ENCODE measurements around the gene ELP4.

The ELP4 gene

DNA sequence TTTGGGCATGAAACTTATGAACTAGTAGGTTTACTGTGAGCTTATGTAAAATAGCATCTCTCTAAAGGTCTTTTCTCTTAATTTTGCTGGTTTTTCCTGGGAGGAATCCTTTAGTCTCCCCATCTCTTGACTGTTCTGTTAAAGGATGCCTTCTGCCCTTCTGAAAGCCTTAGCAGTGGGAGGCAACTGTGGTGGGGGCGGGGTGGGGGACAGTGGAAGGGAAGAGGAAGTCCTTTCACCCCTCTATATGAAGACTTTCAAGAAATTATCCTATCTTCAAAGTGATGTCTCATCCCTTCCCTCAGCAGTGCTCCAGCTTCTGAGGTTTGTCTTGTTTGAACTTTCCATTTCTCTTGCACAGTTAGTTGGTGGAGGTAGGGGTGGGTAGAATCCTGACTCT lies 73.1 kb downstream of the ELP4 start:
- no peak for DNase-seq
- Histone ChIP-seq H3K27me3 (replicated peaks; ENCODE audit: control insufficient read depth, insufficient read depth, low read length, poor library complexity, severe bottlenecking) (no peaks in the 10 kb centered on the region), H3K4me3 (ENCODE audit: insufficient read depth, low read depth, low read length, poor library complexity, severe bottlenecking) (no peak overlapping the region), H3K36me3 (ENCODE audit: control insufficient read depth, insufficient read depth, low read length) (no peaks in the 10 kb centered on the region), H3K9me3 (ENCODE audit: control insufficient read depth, low read length) (no peaks in the 10 kb centered on the region), H3K27ac (ENCODE audit: insufficient read depth, low read length, poor library complexity, severe bottlenecking) (no peak overlapping the region), H3K4me1 (ENCODE audit: control insufficient read depth, insufficient read depth, low read length, poor library complexity, severe bottlenecking) (no peaks in the 10 kb centered on the region)

- Histone ChIP-seq H3K9me3 (ENCODE audit: control insufficient read depth, low read length) (no peaks in the 10 kb centered on the region), H3K4me3 (ENCODE audit: insufficient read depth, low read depth, low read length, poor library complexity, severe bottlenecking) (no peak overlapping the region), H3K27me3 (replicated peaks; ENCODE audit: control insufficient read depth, insufficient read depth, low read length, poor library complexity, severe bottlenecking) (no peaks in the 10 kb centered on the region), H3K27ac (ENCODE audit: insufficient read depth, low read length, poor library complexity, severe bottlenecking) (no peak overlapping the region), H3K4me1 (ENCODE audit: control insufficient read depth, insufficient read depth, low read length, poor library complexity, severe bottlenecking) (no peaks in the 10 kb centered on the region), H3K36me3 (ENCODE audit: control insufficient read depth, insufficient read depth, low read length) (no peaks in the 10 kb centered on the region)
- DNase-seq: no peak
These were observed 88.9 kb downstream of the ELP4 start for GRCh38 chr11:31598454-31598853.

- H3K27ac ChIP-seq (ENCODE audit: insufficient read depth, low read length, poor library complexity, severe bottlenecking): no peak overlapping the region
- H3K9me3 ChIP-seq (ENCODE audit: control insufficient read depth, low read length): no peaks in the 10 kb centered on the region
- H3K27me3 ChIP-seq (replicated peaks; ENCODE audit: control insufficient read depth, insufficient read depth, low read length, poor library complexity, severe bottlenecking): no peaks in the 10 kb centered on the region
- H3K4me1 ChIP-seq (ENCODE audit: control insufficient read depth, insufficient read depth, low read length, poor library complexity, severe bottlenecking): no peaks in the 10 kb centered on the region
- no peaks in the 10 kb centered on the region for H3K36me3 ChIP-seq (ENCODE audit: control insufficient read depth, insufficient read depth, low read length)
- no peak overlapping the region for H3K4me3 ChIP-seq (ENCODE audit: insufficient read depth, low read depth, low read length, poor library complexity, severe bottlenecking)
- no peak for DNase-seq
These were observed 92.2 kb downstream of the ELP4 start for GRCh38 chr11:31601635-31602282.

DNA sequence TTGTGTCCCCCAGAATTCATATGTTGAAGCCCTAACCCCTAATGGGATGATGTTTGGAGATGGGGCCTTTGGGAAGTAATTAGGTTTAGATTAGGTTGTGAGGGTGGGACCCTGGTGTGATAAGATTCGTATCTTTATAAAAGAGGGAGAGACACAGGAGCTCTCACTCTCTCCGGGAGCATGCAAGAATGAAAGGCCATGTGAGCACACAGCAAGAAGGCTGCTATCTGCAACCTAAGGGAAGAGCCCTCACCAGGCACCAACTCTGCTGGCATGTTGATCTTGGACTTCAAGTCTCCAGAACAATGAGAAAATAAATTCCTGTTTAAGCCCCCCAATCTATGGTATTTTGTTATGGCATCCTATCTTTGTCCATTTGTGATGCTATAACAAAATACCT lies 97.3 kb downstream of the ELP4 start:
- Histone ChIP-seq H3K27me3 (replicated peaks; ENCODE audit: control insufficient read depth, insufficient read depth, low read length, poor library complexity, severe bottlenecking) (no peaks in the 10 kb centered on the region), H3K4me1 (ENCODE audit: control insufficient read depth, insufficient read depth, low read length, poor library complexity, severe bottlenecking) (no peaks in the 10 kb centered on the region), H3K4me3 (ENCODE audit: insufficient read depth, low read depth, low read length, poor library complexity, severe bottlenecking) (no peak overlapping the region), H3K27ac (ENCODE audit: insufficient read depth, low read length, poor library complexity, severe bottlenecking) (no peak overlapping the region), H3K36me3 (ENCODE audit: control insufficient read depth, insufficient read depth, low read length) (no peaks in the 10 kb centered on the region), H3K9me3 (ENCODE audit: control insufficient read depth, low read length) (no peaks in the 10 kb centered on the region)
- no peak for DNase-seq

- H3K36me3 ChIP-seq (ENCODE audit: control insufficient read depth, insufficient read depth, low read length): no peaks in the 10 kb centered on the region
- H3K27ac ChIP-seq (ENCODE audit: insufficient read depth, low read length, poor library complexity, severe bottlenecking): no peak overlapping the region
- DNase-seq: no peak
- no peaks in the 10 kb centered on the region for H3K4me1 ChIP-seq (ENCODE audit: control insufficient read depth, insufficient read depth, low read length, poor library complexity, severe bottlenecking)
- H3K27me3 ChIP-seq (replicated peaks; ENCODE audit: control insufficient read depth, insufficient read depth, low read length, poor library complexity, severe bottlenecking): no peaks in the 10 kb centered on the region
- no peaks in the 10 kb centered on the region for H3K9me3 ChIP-seq (ENCODE audit: control insufficient read depth, low read length)
- no peak overlapping the region for H3K4me3 ChIP-seq (ENCODE audit: insufficient read depth, low read depth, low read length, poor library complexity, severe bottlenecking)
These were observed 98.3 kb downstream of the ELP4 start for GRCh38 chr11:31607914-31608313.

DNA sequence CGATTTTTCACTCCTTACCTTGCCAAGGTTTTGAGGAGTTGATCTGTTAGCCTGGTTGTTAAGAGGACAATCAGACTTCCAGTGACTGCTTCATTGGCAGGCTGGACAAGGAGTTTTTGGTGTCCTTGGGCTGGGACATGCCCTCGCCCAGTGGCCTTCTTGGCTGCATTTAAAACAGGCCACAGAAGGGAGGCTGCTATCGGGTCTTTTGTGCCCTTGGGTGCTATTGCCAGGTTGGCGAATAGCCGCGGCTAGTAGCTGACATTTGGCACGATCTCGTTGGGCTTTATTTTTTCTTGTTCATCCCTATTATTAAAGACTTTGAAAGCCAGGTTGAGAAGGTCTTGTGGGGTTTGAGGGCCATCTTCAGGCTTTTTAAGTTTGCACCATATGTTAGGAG lies 99.4 kb downstream of the ELP4 start:
- no peak overlapping the region for H3K27ac ChIP-seq (ENCODE audit: insufficient read depth, low read length, poor library complexity, severe bottlenecking)
- no peak overlapping the region for H3K4me3 ChIP-seq (ENCODE audit: insufficient read depth, low read depth, low read length, poor library complexity, severe bottlenecking)
- H3K36me3 ChIP-seq (ENCODE audit: control insufficient read depth, insufficient read depth, low read length): no peaks in the 10 kb centered on the region
- no peaks in the 10 kb centered on the region for H3K9me3 ChIP-seq (ENCODE audit: control insufficient read depth, low read length)
- no peak for DNase-seq
- H3K4me1 ChIP-seq (ENCODE audit: control insufficient read depth, insufficient read depth, low read length, poor library complexity, severe bottlenecking): no peaks in the 10 kb centered on the region
- H3K27me3 ChIP-seq (replicated peaks; ENCODE audit: control insufficient read depth, insufficient read depth, low read length, poor library complexity, severe bottlenecking): no peaks in the 10 kb centered on the region

DNA sequence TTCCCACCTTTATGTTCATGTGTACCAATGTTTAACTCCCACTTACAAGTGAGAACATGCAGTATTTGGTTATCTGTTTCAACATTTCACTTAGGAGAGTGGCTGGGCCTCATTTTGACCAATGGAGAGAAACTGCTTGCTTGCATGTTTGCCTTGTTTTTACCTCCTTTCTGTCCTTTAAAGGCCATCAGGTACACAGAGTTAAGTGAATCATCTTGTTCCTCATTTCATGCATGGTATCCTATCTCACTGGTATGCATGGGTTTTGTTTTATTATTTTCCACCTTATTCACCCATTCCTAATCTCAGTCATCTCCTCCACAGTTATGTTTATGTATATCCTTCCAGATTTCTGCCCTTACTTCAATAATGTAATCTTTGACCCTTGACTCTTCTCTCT lies 101.0 kb downstream of the ELP4 start:
- Histone ChIP-seq H3K9me3 (ENCODE audit: control insufficient read depth, low read length) (no peaks in the 10 kb centered on the region), H3K36me3 (ENCODE audit: control insufficient read depth, insufficient read depth, low read length) (no peaks in the 10 kb centered on the region), H3K4me3 (ENCODE audit: insufficient read depth, low read depth, low read length, poor library complexity, severe bottlenecking) (no peak overlapping the region), H3K4me1 (ENCODE audit: control insufficient read depth, insufficient read depth, low read length, poor library complexity, severe bottlenecking) (no peaks in the 10 kb centered on the region), H3K27ac (ENCODE audit: insufficient read depth, low read length, poor library complexity, severe bottlenecking) (no peak overlapping the region), H3K27me3 (replicated peaks; ENCODE audit: control insufficient read depth, insufficient read depth, low read length, poor library complexity, severe bottlenecking) (no peaks in the 10 kb centered on the region)
- no peak for DNase-seq

DNA sequence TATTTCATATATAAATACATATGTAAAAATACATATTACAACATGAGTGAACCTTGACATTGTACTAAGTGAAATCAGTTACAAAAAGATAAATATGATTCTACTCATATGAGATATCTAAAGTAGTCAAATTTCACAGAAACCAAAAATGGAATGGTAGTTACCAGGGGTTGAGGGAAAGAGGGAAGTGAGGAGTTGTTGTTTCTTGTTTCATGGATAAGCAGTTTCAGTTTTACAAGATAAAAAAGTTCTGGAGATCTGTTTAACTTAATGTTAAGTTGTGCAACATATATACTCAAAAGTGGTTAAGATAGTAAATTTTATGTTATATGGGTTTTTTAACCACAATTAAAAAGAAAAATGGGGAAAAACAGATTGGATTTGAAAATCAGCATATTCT lies 107.7 kb downstream of the ELP4 start:
- Histone ChIP-seq H3K27me3 (replicated peaks; ENCODE audit: control insufficient read depth, insufficient read depth, low read length, poor library complexity, severe bottlenecking) (no peaks in the 10 kb centered on the region), H3K36me3 (ENCODE audit: control insufficient read depth, insufficient read depth, low read length) (no peaks in the 10 kb centered on the region), H3K9me3 (ENCODE audit: control insufficient read depth, low read length) (no peaks in the 10 kb centered on the region), H3K4me3 (ENCODE audit: insufficient read depth, low read depth, low read length, poor library complexity, severe bottlenecking) (no peak overlapping the region), H3K27ac (ENCODE audit: insufficient read depth, low read length, poor library complexity, severe bottlenecking) (no peak overlapping the region), H3K4me1 (ENCODE audit: control insufficient read depth, insufficient read depth, low read length, poor library complexity, severe bottlenecking) (no peaks in the 10 kb centered on the region)
- DNase-seq: no peak

DNA sequence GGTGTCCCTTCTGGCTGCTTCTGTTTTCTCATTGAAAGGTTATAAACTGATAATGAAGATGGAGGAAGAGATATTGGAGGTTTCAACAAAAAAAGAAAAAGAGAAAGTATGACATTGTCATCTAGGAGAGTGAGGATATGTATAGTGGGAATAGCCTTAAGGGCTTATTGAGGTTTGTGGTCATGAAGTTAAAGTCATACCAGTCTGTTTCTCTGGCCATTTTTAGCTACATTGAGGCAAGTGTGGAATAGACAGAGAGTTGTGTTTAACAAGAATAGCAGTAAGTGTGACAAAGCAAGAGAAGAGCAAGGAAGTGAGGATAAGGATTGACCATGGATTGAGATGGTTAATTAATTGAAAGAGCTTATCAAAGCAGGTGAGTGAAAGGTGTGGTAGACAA lies 110.4 kb downstream of the ELP4 start:
- Histone ChIP-seq H3K9me3 (ENCODE audit: control insufficient read depth, low read length) (no peaks in the 10 kb centered on the region), H3K27me3 (replicated peaks; ENCODE audit: control insufficient read depth, insufficient read depth, low read length, poor library complexity, severe bottlenecking) (no peaks in the 10 kb centered on the region), H3K4me3 (ENCODE audit: insufficient read depth, low read depth, low read length, poor library complexity, severe bottlenecking) (no peak overlapping the region), H3K36me3 (ENCODE audit: control insufficient read depth, insufficient read depth, low read length) (no peaks in the 10 kb centered on the region), H3K27ac (ENCODE audit: insufficient read depth, low read length, poor library complexity, severe bottlenecking) (no peak overlapping the region), H3K4me1 (ENCODE audit: control insufficient read depth, insufficient read depth, low read length, poor library complexity, severe bottlenecking) (no peaks in the 10 kb centered on the region)
- DNase-seq: no peak

DNA sequence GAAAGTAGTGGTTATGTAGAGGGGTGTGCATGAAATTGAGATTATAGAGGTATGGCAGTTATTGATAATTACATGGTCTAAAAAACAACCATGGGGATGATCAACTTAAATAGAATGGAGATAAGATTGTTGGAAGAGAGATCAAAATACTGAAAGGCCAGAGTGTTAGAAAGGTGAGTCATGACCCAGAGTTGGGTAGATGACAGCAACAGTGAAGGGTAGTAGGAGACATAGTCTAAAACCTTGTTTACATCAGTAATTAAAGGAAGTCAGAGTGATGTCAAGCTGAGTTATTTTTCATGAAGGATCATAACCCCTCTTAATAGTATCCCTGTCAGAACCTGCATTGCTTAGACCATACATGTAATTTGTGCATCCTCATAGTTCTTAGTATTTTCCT lies 110.9 kb downstream of the ELP4 start:
- H3K9me3 ChIP-seq (ENCODE audit: control insufficient read depth, low read length): no peaks in the 10 kb centered on the region
- no peaks in the 10 kb centered on the region for H3K27me3 ChIP-seq (replicated peaks; ENCODE audit: control insufficient read depth, insufficient read depth, low read length, poor library complexity, severe bottlenecking)
- no peak overlapping the region for H3K27ac ChIP-seq (ENCODE audit: insufficient read depth, low read length, poor library complexity, severe bottlenecking)
- no peaks in the 10 kb centered on the region for H3K36me3 ChIP-seq (ENCODE audit: control insufficient read depth, insufficient read depth, low read length)
- no peaks in the 10 kb centered on the region for H3K4me1 ChIP-seq (ENCODE audit: control insufficient read depth, insufficient read depth, low read length, poor library complexity, severe bottlenecking)
- no peak for DNase-seq
- no peak overlapping the region for H3K4me3 ChIP-seq (ENCODE audit: insufficient read depth, low read depth, low read length, poor library complexity, severe bottlenecking)

All from effector memory CD4-positive, alpha-beta T cell (primary cell).